ENCODE measurements around the gene LRRC36. TPM values are rescaled to one million over a fixed set of nuclear protein-coding genes. Genes with fewer than 3 reads are reported as not detected.

LRRC36 gene
- total and polyA plus RNA-seq, 2 of the 13 experiments (the other 11 are each of a cell fraction or from before 2014, with no cell fraction given): 0.12 to 0.15 TPM

DNA sequence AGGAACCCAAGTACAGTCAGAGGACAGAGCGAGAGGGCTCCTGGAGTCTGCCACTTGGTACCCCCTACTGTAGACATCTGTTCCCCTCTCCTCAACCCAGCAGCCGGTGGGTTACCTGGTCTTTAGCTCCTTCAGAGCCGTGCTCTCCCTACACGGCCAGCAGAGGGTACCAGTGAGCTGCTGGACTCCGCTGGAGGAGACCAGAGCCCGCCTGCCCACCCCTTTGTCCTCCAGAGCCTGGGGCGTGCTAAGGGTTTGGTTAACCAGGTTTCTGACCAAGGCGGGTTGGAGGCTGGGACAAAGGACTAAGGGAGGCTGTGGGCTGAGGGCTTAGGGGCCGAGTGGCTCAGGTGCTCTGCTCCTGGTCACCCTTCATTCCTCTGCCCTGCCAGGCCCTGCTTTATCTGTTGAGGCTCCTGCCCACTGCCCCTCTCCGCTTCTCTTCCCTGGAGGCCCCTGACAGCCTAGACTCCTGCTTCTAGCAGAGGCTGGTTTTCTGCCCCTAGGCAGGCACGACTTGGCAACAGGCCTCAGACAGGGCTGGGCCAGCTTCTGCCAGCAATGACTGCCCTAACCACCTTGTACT is 101.6 kb downstream of the LRRC36 start (continued):
- TF ChIP-seq ZFP62 (CRISPR knock-in tag; IDR thresholded peaks at IDR 0.05) (no peak), CCDC6 (CRISPR knock-in tag; IDR thresholded peaks at IDR 0.05) (peak; percentile 64; the same call in 1 of the 2 replicates), ADNP (CRISPR knock-in tag; IDR thresholded peaks at IDR 0.05) (no peak), TARDBP (CRISPR knock-in tag; IDR thresholded peaks at IDR 0.05) (peak; percentile 48; the same call in 1 of the 2 replicates), FOSL2 (CRISPR knock-in tag; IDR thresholded peaks at IDR 0.05) (peak; percentile 72; the same call in 1 of the 2 replicates), ZNF747 (CRISPR knock-in tag; IDR thresholded peaks at IDR 0.05; ENCODE audit: borderline replicate concordance) (no peak), SNRNP70 (IDR thresholded peaks at IDR 0.05; ENCODE audit: low read depth, low read length) (no peak), KAT8 (CRISPR knock-in tag; IDR thresholded peaks at IDR 0.05) (peak; percentile 70; the same call in 1 of the 2 replicates), NFE2L2 (IDR thresholded peaks at IDR 0.05; ENCODE audit: low read length) (no peak), ISX (CRISPR knock-in tag; conservative IDR thresholded peaks at IDR 0.05) (no peak), ZNF724P (CRISPR knock-in tag; IDR thresholded peaks at IDR 0.05; ENCODE audit: borderline replicate concordance) (no peak), KMT2B (CRISPR knock-in tag; IDR thresholded peaks at IDR 0.05) (no peak), TRIM24 (CRISPR knock-in tag; IDR thresholded peaks at IDR 0.05) (no peak), NCOA1 (CRISPR knock-in tag; IDR thresholded peaks at IDR 0.05) (no peak), SKI (IDR thresholded peaks at IDR 0.05; ENCODE audit: partially characterized antibody) (no peak), TEAD2 (CRISPR knock-in tag; IDR thresholded peaks at IDR 0.05) (no peak), PLRG1 (conservative IDR thresholded peaks at IDR 0.05) (no peak), RFX3 (CRISPR knock-in tag; IDR thresholded peaks at IDR 0.05) (no peak)
- TF ChIP-seq, protein P1, sequence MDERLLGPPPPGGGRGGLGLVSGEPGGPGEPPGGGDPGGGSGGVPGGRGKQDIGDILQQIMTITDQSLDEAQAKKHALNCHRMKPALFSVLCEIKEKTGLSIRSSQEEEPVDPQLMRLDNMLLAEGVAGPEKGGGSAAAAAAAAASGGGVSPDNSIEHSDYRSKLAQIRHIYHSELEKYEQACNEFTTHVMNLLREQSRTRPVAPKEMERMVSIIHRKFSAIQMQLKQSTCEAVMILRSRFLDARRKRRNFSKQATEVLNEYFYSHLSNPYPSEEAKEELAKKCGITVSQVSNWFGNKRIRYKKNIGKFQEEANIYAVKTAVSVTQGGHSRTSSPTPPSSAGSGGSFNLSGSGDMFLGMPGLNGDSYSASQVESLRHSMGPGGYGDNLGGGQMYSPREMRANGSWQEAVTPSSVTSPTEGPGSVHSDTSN (CRISPR knock-in tag; IDR thresholded peaks at IDR 0.05): no peak
- TF ChIP-seq, protein P2, sequence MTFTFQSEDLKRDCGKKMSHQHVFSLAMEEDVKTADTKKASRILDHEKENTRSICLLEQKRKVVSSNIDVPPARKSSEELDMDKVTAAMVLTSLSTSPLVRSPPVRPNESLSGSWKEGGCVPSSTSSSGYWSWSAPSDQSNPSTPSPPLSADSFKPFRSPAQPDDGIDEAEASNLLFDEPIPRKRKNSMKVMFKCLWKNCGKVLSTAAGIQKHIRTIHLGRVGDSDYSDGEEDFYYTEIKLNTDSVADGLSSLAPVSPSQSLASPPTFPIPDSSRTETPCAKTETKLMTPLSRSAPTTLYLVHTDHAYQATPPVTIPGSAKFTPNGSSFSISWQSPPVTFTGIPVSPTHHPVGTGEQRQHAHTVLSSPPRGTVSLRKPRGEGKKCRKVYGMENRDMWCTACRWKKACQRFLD (CRISPR knock-in tag; IDR thresholded peaks at IDR 0.05; ENCODE audit: borderline replicate concordance): no peak
- TF ChIP-seq, protein P3, sequence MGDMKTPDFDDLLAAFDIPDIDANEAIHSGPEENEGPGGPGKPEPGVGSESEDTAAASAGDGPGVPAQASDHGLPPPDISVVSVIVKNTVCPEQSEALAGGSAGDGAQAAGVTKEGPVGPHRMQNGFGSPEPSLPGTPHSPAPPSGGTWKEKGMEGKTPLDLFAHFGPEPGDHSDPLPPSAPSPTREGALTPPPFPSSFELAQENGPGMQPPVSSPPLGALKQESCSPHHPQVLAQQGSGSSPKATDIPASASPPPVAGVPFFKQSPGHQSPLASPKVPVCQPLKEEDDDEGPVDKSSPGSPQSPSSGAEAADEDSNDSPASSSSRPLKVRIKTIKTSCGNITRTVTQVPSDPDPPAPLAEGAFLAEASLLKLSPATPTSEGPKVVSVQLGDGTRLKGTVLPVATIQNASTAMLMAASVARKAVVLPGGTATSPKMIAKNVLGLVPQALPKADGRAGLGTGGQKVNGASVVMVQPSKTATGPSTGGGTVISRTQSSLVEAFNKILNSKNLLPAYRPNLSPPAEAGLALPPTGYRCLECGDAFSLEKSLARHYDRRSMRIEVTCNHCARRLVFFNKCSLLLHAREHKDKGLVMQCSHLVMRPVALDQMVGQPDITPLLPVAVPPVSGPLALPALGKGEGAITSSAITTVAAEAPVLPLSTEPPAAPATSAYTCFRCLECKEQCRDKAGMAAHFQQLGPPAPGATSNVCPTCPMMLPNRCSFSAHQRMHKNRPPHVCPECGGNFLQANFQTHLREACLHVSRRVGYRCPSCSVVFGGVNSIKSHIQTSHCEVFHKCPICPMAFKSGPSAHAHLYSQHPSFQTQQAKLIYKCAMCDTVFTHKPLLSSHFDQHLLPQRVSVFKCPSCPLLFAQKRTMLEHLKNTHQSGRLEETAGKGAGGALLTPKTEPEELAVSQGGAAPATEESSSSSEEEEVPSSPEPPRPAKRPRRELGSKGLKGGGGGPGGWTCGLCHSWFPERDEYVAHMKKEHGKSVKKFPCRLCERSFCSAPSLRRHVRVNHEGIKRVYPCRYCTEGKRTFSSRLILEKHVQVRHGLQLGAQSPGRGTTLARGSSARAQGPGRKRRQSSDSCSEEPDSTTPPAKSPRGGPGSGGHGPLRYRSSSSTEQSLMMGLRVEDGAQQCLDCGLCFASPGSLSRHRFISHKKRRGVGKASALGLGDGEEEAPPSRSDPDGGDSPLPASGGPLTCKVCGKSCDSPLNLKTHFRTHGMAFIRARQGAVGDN (CRISPR knock-in tag; IDR thresholded peaks at IDR 0.05): peak; percentile 79
- TF ChIP-seq, protein P4, sequence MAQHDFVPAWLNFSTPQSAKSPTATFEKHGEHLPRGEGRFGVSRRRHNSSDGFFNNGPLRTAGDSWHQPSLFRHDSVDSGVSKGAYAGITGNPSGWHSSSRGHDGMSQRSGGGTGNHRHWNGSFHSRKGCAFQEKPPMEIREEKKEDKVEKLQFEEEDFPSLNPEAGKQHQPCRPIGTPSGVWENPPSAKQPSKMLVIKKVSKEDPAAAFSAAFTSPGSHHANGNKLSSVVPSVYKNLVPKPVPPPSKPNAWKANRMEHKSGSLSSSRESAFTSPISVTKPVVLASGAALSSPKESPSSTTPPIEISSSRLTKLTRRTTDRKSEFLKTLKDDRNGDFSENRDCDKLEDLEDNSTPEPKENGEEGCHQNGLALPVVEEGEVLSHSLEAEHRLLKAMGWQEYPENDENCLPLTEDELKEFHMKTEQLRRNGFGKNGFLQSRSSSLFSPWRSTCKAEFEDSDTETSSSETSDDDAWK (CRISPR knock-in tag; IDR thresholded peaks at IDR 0.05): no peak
- TF ChIP-seq, protein P5, sequence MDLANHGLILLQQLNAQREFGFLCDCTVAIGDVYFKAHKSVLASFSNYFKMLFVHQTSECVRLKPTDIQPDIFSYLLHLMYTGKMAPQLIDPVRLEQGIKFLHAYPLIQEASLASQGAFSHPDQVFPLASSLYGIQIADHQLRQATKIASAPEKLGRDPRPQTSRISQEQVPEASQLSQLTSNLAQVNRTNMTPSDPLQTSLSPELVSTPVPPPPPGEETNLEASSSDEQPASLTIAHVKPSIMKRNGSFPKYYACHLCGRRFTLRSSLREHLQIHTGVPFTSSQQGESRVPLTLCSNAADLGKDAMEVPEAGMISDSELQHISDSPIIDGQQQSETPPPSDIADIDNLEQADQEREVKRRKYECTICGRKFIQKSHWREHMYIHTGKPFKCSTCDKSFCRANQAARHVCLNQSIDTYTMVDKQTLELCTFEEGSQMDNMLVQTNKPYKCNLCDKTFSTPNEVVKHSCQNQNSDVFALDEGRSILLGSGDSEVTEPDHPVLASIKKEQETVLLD (CRISPR knock-in tag; IDR thresholded peaks at IDR 0.05; ENCODE audit: low read depth): no peak
